ENCODE results near the gene C4orf33. TPM values are rescaled to one million over a fixed set of nuclear protein-coding genes. Genes with fewer than 3 reads are reported as not detected.

C4orf33 gene
- total RNA-seq, 1 experiment from 2014 or later: 6.2 TPM

DNA sequence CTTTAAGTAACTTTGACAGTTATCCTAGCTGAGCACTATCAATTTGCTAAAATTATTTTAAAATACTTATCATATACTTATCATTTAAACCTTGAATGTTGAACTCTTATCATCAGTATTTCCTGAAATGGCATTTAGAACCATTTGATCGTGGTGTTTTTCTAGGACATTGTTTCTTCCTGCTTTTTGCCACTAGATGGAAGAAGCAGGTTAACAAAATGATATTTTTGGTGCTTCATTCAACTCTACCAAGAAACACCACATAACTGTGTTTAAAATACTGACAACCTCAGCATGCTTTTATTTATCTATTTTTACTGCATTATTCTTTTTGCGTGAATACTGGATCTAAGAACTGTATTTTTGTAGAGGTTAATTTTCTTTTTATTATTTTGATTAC, 44.6 kb downstream of the C4orf33 start:
- H3K27me3 ChIP-seq (replicated peaks; ENCODE audit: control insufficient read depth, insufficient read depth, low read length): no peaks in the 10 kb centered on the region; the same call in 1 of the 2 replicates
- TF ChIP-seq, protein P1, sequence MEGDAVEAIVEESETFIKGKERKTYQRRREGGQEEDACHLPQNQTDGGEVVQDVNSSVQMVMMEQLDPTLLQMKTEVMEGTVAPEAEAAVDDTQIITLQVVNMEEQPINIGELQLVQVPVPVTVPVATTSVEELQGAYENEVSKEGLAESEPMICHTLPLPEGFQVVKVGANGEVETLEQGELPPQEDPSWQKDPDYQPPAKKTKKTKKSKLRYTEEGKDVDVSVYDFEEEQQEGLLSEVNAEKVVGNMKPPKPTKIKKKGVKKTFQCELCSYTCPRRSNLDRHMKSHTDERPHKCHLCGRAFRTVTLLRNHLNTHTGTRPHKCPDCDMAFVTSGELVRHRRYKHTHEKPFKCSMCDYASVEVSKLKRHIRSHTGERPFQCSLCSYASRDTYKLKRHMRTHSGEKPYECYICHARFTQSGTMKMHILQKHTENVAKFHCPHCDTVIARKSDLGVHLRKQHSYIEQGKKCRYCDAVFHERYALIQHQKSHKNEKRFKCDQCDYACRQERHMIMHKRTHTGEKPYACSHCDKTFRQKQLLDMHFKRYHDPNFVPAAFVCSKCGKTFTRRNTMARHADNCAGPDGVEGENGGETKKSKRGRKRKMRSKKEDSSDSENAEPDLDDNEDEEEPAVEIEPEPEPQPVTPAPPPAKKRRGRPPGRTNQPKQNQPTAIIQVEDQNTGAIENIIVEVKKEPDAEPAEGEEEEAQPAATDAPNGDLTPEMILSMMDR (IDR thresholded peaks at IDR 0.05; ENCODE audit: insufficient read depth in 1 of 2, low read depth in 1 of 2, low read length in 1 of 2, severe bottlenecking in 1 of 2, unreplicated experiment in 1 of 2): no peak
- no peak overlapping the region for H3K4me3 ChIP-seq (ENCODE audit: low read depth, low read length)
- Mint-ChIP-seq H3K27me3 (ENCODE audit: insufficient read depth, unreplicated experiment) (peaks cover 6% of the 10 kb centered on the region), H3K9me3 (ENCODE audit: unreplicated experiment) (no peaks in the 10 kb centered on the region), H3K36me3 (ENCODE audit: insufficient read depth, unreplicated experiment) (no peaks in the 10 kb centered on the region), H3K27ac (ENCODE audit: unreplicated experiment) (no peak overlapping the region), H3K4me1 (ENCODE audit: low read depth, unreplicated experiment) (no peaks in the 10 kb centered on the region), H3K4me3 (ENCODE audit: unreplicated experiment) (no peak overlapping the region)
- DNase-seq: no peak
- no peaks in the 10 kb centered on the region for H3K36me3 ChIP-seq (ENCODE audit: control insufficient read depth, insufficient read depth, low read length)
- intact Hi-C loops (cut with micrococcal nuclease; ENCODE audit: unreplicated experiment): no loop called here
- CTCF ChIA-PET: no interaction called here
- H3K9me3 ChIP-seq: no peaks in the 10 kb centered on the region
- no TSS peak for BruUV-seq (replicated peaks)
- POLR2A ChIA-PET: no interaction called here
- no peaks in the 10 kb centered on the region for H3K4me1 ChIP-seq

DNA sequence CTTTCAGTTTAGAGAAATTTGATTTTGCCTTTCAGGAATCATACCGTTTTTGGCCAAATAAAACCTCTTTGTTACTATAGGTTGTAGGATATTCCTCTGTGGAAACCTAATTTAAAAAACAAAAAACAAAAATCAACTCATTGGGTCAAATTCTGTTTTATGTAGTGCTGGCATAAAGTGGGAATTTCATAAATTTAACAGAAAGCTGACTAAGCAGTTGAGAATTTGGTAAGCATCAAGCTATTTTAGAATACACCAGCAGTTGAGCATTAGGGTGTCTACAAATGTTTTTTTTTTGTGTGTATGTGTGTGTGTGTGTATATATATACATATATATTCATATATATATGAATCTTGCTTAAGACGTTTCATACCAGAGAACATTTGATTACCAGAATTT, 47.4 kb downstream of the C4orf33 start:
- no TSS peak for BruUV-seq (replicated peaks)
- H3K4me1 Mint-ChIP-seq (ENCODE audit: low read depth, unreplicated experiment): no peaks in the 10 kb centered on the region
- TF ChIP-seq, protein P1 (IDR thresholded peaks at IDR 0.05; ENCODE audit: insufficient read depth in 1 of 2, low read depth in 1 of 2, low read length in 1 of 2, severe bottlenecking in 1 of 2, unreplicated experiment in 1 of 2): no peak

DNA sequence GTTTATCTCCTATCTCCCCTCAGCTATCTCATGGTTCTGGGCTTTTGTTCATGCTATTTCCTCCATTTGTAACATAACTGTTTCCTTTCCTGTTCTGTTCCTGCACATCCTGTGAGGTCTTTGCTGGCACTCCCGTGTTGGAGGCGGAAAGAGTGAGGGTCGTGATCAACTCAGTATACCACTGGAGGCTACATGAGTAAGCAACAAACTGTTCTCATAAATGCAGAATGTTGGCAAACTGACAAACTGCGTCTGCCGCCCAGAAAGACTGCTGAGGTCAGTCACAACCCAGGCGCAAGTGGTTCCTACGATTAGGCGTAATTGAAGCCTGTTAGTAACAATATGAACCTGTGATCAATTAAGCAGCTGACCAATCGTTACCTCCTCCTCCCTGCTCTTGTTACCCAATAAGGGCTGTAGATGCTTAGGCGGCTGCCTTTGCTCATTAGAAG, 48.8 kb downstream of the C4orf33 start:
- intact Hi-C loops (cut with micrococcal nuclease; ENCODE audit: unreplicated experiment): no loop called here
- Histone ChIP-seq H3K9me3 (no peaks in the 10 kb centered on the region), H3K4me3 (ENCODE audit: low read depth, low read length) (no peak overlapping the region), H3K36me3 (ENCODE audit: control insufficient read depth, insufficient read depth, low read length) (no peaks in the 10 kb centered on the region), H3K27me3 (replicated peaks; ENCODE audit: control insufficient read depth, insufficient read depth, low read length) (no peaks in the 10 kb centered on the region; the same call in 1 of the 2 replicates), H3K4me1 (no peaks in the 10 kb centered on the region)
- ChIA-PET POLR2A (no interaction called here), CTCF (no interaction called here)
- H3K36me3 Mint-ChIP-seq (ENCODE audit: insufficient read depth, unreplicated experiment): no peaks in the 10 kb centered on the region
- no peak overlapping the region for H3K4me3 Mint-ChIP-seq (ENCODE audit: unreplicated experiment)
- H3K9me3 Mint-ChIP-seq (ENCODE audit: unreplicated experiment): no peaks in the 10 kb centered on the region
- TF ChIP-seq, protein P1 (IDR thresholded peaks at IDR 0.05; ENCODE audit: insufficient read depth in 1 of 2, low read depth in 1 of 2, low read length in 1 of 2, severe bottlenecking in 1 of 2, unreplicated experiment in 1 of 2): no peak
- no peak overlapping the region for H3K27ac Mint-ChIP-seq (ENCODE audit: unreplicated experiment)
- DNase-seq: no peak
- H3K4me1 Mint-ChIP-seq (ENCODE audit: low read depth, unreplicated experiment): no peaks in the 10 kb centered on the region
- peaks cover 13% of the 10 kb centered on the region for H3K27me3 Mint-ChIP-seq (ENCODE audit: insufficient read depth, unreplicated experiment)
- no TSS peak for BruUV-seq (replicated peaks)

More for the DNA sequence above, 47.4 kb downstream of the C4orf33 start:
- no peak for DNase-seq
- no peaks in the 10 kb centered on the region for H3K4me1 ChIP-seq
- Mint-ChIP-seq H3K27ac (ENCODE audit: unreplicated experiment) (no peak overlapping the region), H3K27me3 (ENCODE audit: insufficient read depth, unreplicated experiment) (peaks cover 9% of the 10 kb centered on the region), H3K4me3 (ENCODE audit: unreplicated experiment) (no peak overlapping the region), H3K36me3 (ENCODE audit: insufficient read depth, unreplicated experiment) (no peaks in the 10 kb centered on the region), H3K9me3 (ENCODE audit: unreplicated experiment) (no peaks in the 10 kb centered on the region)
- H3K4me3 ChIP-seq (ENCODE audit: low read depth, low read length): no peak overlapping the region
- ChIA-PET POLR2A (no interaction called here), CTCF (no interaction called here)
- H3K27me3 ChIP-seq (replicated peaks; ENCODE audit: control insufficient read depth, insufficient read depth, low read length): no peaks in the 10 kb centered on the region; the same call in 1 of the 2 replicates
- intact Hi-C loops (cut with micrococcal nuclease; ENCODE audit: unreplicated experiment): no loop called here
- H3K9me3 ChIP-seq: no peaks in the 10 kb centered on the region
- H3K36me3 ChIP-seq (ENCODE audit: control insufficient read depth, insufficient read depth, low read length): no peaks in the 10 kb centered on the region

All from Caco-2 (cell line).